IMR-90 (cell line): ENCODE results near the gene BLTP3B. TPM values are rescaled to one million over a fixed set of nuclear protein-coding genes. Genes with fewer than 3 reads are reported as not detected.

ENCODE experiments used
- ATAC-seq: fragments of 200-7000 bp; cut with Tn5 transposase; 2 replicates; pipeline ENCODE4 v1.9.1; 2020; ENCODE audit warnings: low read depth, mild to moderate bottlenecking, moderate library complexity
- BruUV-seq: library from RNA; stranded (reverse); fragments of 400-500 nt; replicated peaks from 2 replicates; lab custom pipeline; 2021; lab: Mats Ljungman, UMichigan
- CTCF ChIA-PET: fragments of 300-600 bp; formaldehyde crosslinking; extraction: SDS; loops from one replicate; lab custom pipeline; 2021; ENCODE audit warnings: antibody characterized with exemption; lab: Yijun Ruan, JAX
- POLR2A ChIA-PET: fragments of 300-600 bp; sonication (Branson Sonifier 250); formaldehyde crosslinking; loops from one replicate; lab custom pipeline; 2022; ENCODE audit warnings: antibody characterized with exemption; ENCODE audit not compliant: unreplicated experiment; lab: Charles Lee
- DNase-seq: peaks from one replicate; pipeline ENCODE4 v3.0.0; 2013
- H2AFZ ChIP-seq: replicated peaks from 2 replicates; pipeline ENCODE3; 2013; ENCODE audit warnings: low read length, mild to moderate bottlenecking; ENCODE audit not compliant: poor library complexity
- H2AK5ac ChIP-seq: 2 replicates; pipeline ENCODE4 v1.6.1; 2013; ENCODE audit warnings: low read depth, low read length, inconsistent platforms
- H2AK9ac ChIP-seq: replicated peaks from 2 replicates; pipeline ENCODE3; 2013; ENCODE audit warnings: mild to moderate bottlenecking, low read depth, low read length, moderate library complexity; ENCODE audit not compliant: poor library complexity
- H2BK120ac ChIP-seq: 2 replicates; pipeline ENCODE4 v1.6.1; 2013; ENCODE audit warnings: low read depth, low read length, inconsistent platforms
- H2BK15ac ChIP-seq: 3 replicates; pipeline ENCODE4 v1.6.1; 2013; ENCODE audit warnings: low read depth, low read length, inconsistent platforms
- H2BK20ac ChIP-seq: 2 replicates; pipeline ENCODE4 v1.6.1; 2013; ENCODE audit warnings: low read depth, mild to moderate bottlenecking, inconsistent platforms, low read length, moderate library complexity
- H2BK5ac ChIP-seq: 2 replicates; pipeline ENCODE4 v1.6.1; 2013; ENCODE audit warnings: mild to moderate bottlenecking, low read depth, low read length, inconsistent platforms; ENCODE audit not compliant: poor library complexity, severe bottlenecking
- H3K14ac ChIP-seq: replicated peaks from 2 replicates; pipeline ENCODE4 v1.6.1; 2013; ENCODE audit warnings: low read depth, low read length, inconsistent platforms
- H3K18ac ChIP-seq: 2 replicates; pipeline ENCODE4 v1.6.1; 2013; ENCODE audit warnings: low read depth, low read length, control low read depth
- H3K23ac ChIP-seq: 2 replicates; pipeline ENCODE4 v1.6.1; 2013; ENCODE audit warnings: low read depth, low read length, inconsistent platforms
- H3K27ac ChIP-seq: 2 replicates; pipeline ENCODE4 v1.5.1; 2013; ENCODE audit warnings: mild to moderate bottlenecking, control low read depth, low read length; ENCODE audit not compliant: insufficient read depth
- H3K27me3 ChIP-seq: 2 replicates; pipeline ENCODE4 v1.6.1; 2013; ENCODE audit warnings: low read length; ENCODE audit not compliant: control insufficient read depth, insufficient read depth
- H3K36me3 ChIP-seq: 2 replicates; pipeline ENCODE4 v1.6.1; 2013; ENCODE audit warnings: low read length, mixed read lengths; ENCODE audit not compliant: control insufficient read depth, insufficient read depth
- H3K4ac ChIP-seq: 2 replicates; pipeline ENCODE4 v1.6.1; 2013; ENCODE audit warnings: low read depth, low read length, inconsistent platforms
- H3K4me1 ChIP-seq: 2 replicates; pipeline ENCODE4 v1.6.1; 2013; ENCODE audit warnings: low read length, mixed read lengths; ENCODE audit not compliant: control insufficient read depth, insufficient read depth
- H3K4me2 ChIP-seq: 2 replicates; pipeline ENCODE4 v1.6.1; 2013; ENCODE audit warnings: low read depth, mild to moderate bottlenecking, control low read depth, low read length, moderate library complexity
- H3K4me3 ChIP-seq: 2 replicates; pipeline ENCODE4 v1.5.1; 2013; ENCODE audit warnings: low read depth, mild to moderate bottlenecking, control low read depth, low read length, moderate library complexity; ENCODE audit not compliant: insufficient read depth
- H3K56ac ChIP-seq: 2 replicates; pipeline ENCODE4 v1.6.1; 2013; ENCODE audit warnings: low read length, inconsistent platforms; ENCODE audit not compliant: insufficient read depth; ENCODE audit errors: extremely low read depth
- H3K79me1 ChIP-seq, 2 experiments: 2 replicates each; pipeline ENCODE4 v1.6.1; 2013; ENCODE audit warnings: low read length in 2 of 2, inconsistent platforms in 1 of 2, low read depth in 1 of 2
- H3K9ac ChIP-seq: 2 replicates; pipeline ENCODE4 v1.6.1; 2013; ENCODE audit warnings: low read depth, low read length, control low read depth
- H3K9me1 ChIP-seq: 2 replicates; pipeline ENCODE4 v1.6.1; 2013; ENCODE audit warnings: low read length, inconsistent platforms; ENCODE audit not compliant: insufficient read depth
- H3K9me3 ChIP-seq: 2 replicates; pipeline ENCODE4 v1.6.1; 2013; ENCODE audit warnings: low read length; ENCODE audit not compliant: control insufficient read depth, insufficient read depth
- H4K20me1 ChIP-seq: 2 replicates; pipeline ENCODE4 v1.6.1; 2013; ENCODE audit warnings: low read length, inconsistent platforms; ENCODE audit not compliant: insufficient read depth
- H4K5ac ChIP-seq: 2 replicates; pipeline ENCODE4 v1.6.1; 2013; ENCODE audit warnings: mild to moderate bottlenecking, low read depth, low read length, control low read depth
- H4K8ac ChIP-seq, 2 experiments: 2 replicates each; pipeline ENCODE4 v1.6.1; 2013; ENCODE audit warnings: low read depth in 2 of 2, low read length in 2 of 2, control low read depth in 1 of 2, inconsistent platforms in 1 of 2
- H4K91ac ChIP-seq: 2 replicates; pipeline ENCODE4 v1.6.1; 2013; ENCODE audit warnings: low read depth, low read length, inconsistent platforms; ENCODE audit not compliant: insufficient read depth
- BHLHE40 ChIP-seq: fragments of 150-350 bp; IDR thresholded peaks from 2 replicates; pipeline ENCODE4 v1.6.1; 2016; ENCODE audit warnings: mild to moderate bottlenecking, low read depth, low read length
- WGBS, 2 experiments: methylation state at CpG; one replicate each; pipeline versions ENCODE4 v1.1.5 to v1.1.7; 2013; ENCODE audit warnings: missing lambda C conversion rate in 2 of 2; ENCODE audit not compliant: insufficient read length in 1 of 2; ENCODE audit errors: extremely low coverage in 2 of 2; 5-methylcytosine and 5-hydroxymethylcytosine counted together
- dilution Hi-C: fragments of 300-500 bp; cut with HindIII; formaldehyde crosslinking; loops from one replicate; pipeline ENCODE4 v1.14.3; 2018; ENCODE audit warnings: low sequenced_read_pairs; ENCODE audit not compliant: unreplicated experiment
- in situ Hi-C: fragments of 300-500 bp; cut with MboI; formaldehyde crosslinking; loops from 3 replicates; pipeline ENCODE4 v1.14.3; 2019; ENCODE audit warnings: low sequenced_read_pairs, inconsistent platforms, mixed read lengths
- intact Hi-C: fragments of 100-400 bp; cut with micrococcal nuclease; formaldehyde crosslinking; loops from 2 replicates; pipeline ENCODE4 v1.10.0; 2022
- polyA plus RNA-seq, 3 experiments: library from polyadenylated mRNA; depleted of rRNA; stranded (reverse); fragments of >200 nt; gene quantifications; 2 replicates each; pipeline ENCODE4 v1.2.3, GENCODE V29; 2012; ENCODE audit warnings: low replicate concordance in 1 of 3
- total RNA-seq: library from RNA; depleted of rRNA; stranded (reverse); fragments of >200 nt; gene quantifications from 2 replicates; pipeline ENCODE4 v1.2.3, GENCODE V29; 2012
- TF ChIP-seq, protein P1 (sequence below): conservative IDR thresholded peaks from 2 replicates; pipeline ENCODE4 v1.5.1; 2012; ENCODE audit warnings: mild to moderate bottlenecking, low read depth, low read length, improper control_type of control experiment

Gene BLTP3B
- total and polyA plus RNA-seq, 2 of the 4 experiments (the other 2 are of a cell fraction), result 8.9 to 38.7 TPM

GRCh38 chr12:100163416-100164152 is 20.9 kb upstream of the BLTP3B start:
- Histone ChIP-seq H2AK9ac (no peak overlapping the region), H3K27ac (no peak overlapping the region), H2BK120ac (no peak overlapping the region), H3K14ac (no peak overlapping the region), H3K4me3 (no peak overlapping the region), H3K9ac (no peak overlapping the region), H4K20me1 (no peaks in the 10 kb centered on the region), H3K56ac (no peak overlapping the region), H3K4ac (no peak overlapping the region), H3K9me3 (no peaks in the 10 kb centered on the region), H2BK5ac (no peak overlapping the region), H3K9me1 (no peaks in the 10 kb centered on the region), H3K23ac (no peak overlapping the region), H3K36me3 (no peaks in the 10 kb centered on the region), H2BK20ac (no peak overlapping the region), H4K91ac (no peak overlapping the region), H3K4me2 (peak overlapping the region; percentile 19), H4K8ac (no peak overlapping the region), H3K79me1 (no peaks in the 10 kb centered on the region), H3K4me1 (no peaks in the 10 kb centered on the region), H2AK5ac (no peak overlapping the region), H3K18ac (no peak overlapping the region), H2BK15ac (no peak overlapping the region), H4K5ac (no peak overlapping the region), H3K27me3 (peaks cover 9% of the 10 kb centered on the region; the same call in 1 of the 2 replicates), H2AFZ (peak overlapping the region; percentile 53)
- in situ Hi-C loops, result no loop called here
- dilution Hi-C loops, result no loop called here
- BruUV-seq, result no TSS peak
- intact Hi-C loops, result no loop called here
- peak; percentile 99 for ATAC-seq
- WGBS, 2 experiments, result 1% methylated on average over 12 of the region's 16 CpGs; no CpG with 5 or more reads in 1 of the 2 experiments
- DNase-seq, result peak; percentile 33
- ChIA-PET CTCF (interaction anchor here (1.0 to 1.5 kb wide), 2 partner anchors 9 to 37 kb away, joined by 3 to 5 read pairs; partner anchors contain the start of gene ACTR6), POLR2A (no interaction called here)
- TF ChIP-seq, protein P1, sequence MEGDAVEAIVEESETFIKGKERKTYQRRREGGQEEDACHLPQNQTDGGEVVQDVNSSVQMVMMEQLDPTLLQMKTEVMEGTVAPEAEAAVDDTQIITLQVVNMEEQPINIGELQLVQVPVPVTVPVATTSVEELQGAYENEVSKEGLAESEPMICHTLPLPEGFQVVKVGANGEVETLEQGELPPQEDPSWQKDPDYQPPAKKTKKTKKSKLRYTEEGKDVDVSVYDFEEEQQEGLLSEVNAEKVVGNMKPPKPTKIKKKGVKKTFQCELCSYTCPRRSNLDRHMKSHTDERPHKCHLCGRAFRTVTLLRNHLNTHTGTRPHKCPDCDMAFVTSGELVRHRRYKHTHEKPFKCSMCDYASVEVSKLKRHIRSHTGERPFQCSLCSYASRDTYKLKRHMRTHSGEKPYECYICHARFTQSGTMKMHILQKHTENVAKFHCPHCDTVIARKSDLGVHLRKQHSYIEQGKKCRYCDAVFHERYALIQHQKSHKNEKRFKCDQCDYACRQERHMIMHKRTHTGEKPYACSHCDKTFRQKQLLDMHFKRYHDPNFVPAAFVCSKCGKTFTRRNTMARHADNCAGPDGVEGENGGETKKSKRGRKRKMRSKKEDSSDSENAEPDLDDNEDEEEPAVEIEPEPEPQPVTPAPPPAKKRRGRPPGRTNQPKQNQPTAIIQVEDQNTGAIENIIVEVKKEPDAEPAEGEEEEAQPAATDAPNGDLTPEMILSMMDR, result 0 out of 2 replicates have a peak, but pooled peaks have one; percentile 5
- no peak for TF ChIP-seq BHLHE40
